H9 (cell line): ENCODE data around the gene HES1. TPM values are rescaled to one million over a fixed set of nuclear protein-coding genes. Genes with fewer than 3 reads are reported as not detected.

Experiments used
- DNase-seq: peaks from one replicate; pipeline ENCODE4 v3.0.0-alpha.2; 2017
- H2AFZ ChIP-seq: one replicate; pipeline ENCODE4 v1.6.1; 2013; ENCODE audit warnings: mild to moderate bottlenecking, low read length, control low read depth, moderate library complexity
- H2AK5ac ChIP-seq: 2 replicates; pipeline ENCODE4 v1.6.1; 2013; ENCODE audit warnings: low read length, control low read depth, mixed read lengths; ENCODE audit not compliant: insufficient read length
- H2BK120ac ChIP-seq: one replicate; pipeline ENCODE4 v1.6.1; 2013; ENCODE audit warnings: low read depth, mild to moderate bottlenecking, low read length, control low read depth, inconsistent platforms; ENCODE audit not compliant: poor library complexity, severe bottlenecking
- H2BK12ac ChIP-seq: 2 replicates; pipeline ENCODE4 v1.6.1; 2013; ENCODE audit warnings: low read length, control low read depth, mixed read lengths, low read depth; ENCODE audit not compliant: insufficient read length
- H2BK15ac ChIP-seq: 2 replicates; pipeline ENCODE4 v1.6.1; 2013; ENCODE audit warnings: low read depth, low read length, control low read depth
- H2BK20ac ChIP-seq: one replicate; pipeline ENCODE4 v1.6.1; 2013; ENCODE audit warnings: low read depth, mild to moderate bottlenecking, low read length, control low read depth, inconsistent platforms; ENCODE audit not compliant: poor library complexity, severe bottlenecking
- H2BK5ac ChIP-seq: 2 replicates; pipeline ENCODE4 v1.6.1; 2013; ENCODE audit warnings: low read length, control low read depth, mixed read lengths; ENCODE audit not compliant: insufficient read length
- H3K14ac ChIP-seq: 2 replicates; pipeline ENCODE4 v1.6.1; 2013; ENCODE audit warnings: low read length, control low read depth; ENCODE audit not compliant: insufficient read depth
- H3K18ac ChIP-seq: 2 replicates; pipeline ENCODE4 v1.6.1; 2013; ENCODE audit warnings: low read depth, mild to moderate bottlenecking, mixed read lengths, low read length, control low read depth; ENCODE audit not compliant: insufficient read length
- H3K23ac ChIP-seq: 2 replicates; pipeline ENCODE4 v1.6.1; 2013; ENCODE audit warnings: low read length, control low read depth, mixed read lengths, low read depth; ENCODE audit not compliant: insufficient read length
- H3K23me2 ChIP-seq: 2 replicates; pipeline ENCODE4 v1.6.1; 2013; ENCODE audit warnings: low read depth, mild to moderate bottlenecking, mixed read lengths, low read length, control low read depth; ENCODE audit not compliant: insufficient read length, poor library complexity, severe bottlenecking
- H3K27ac ChIP-seq: 2 replicates; pipeline ENCODE4 v1.5.1; 2013; ENCODE audit warnings: low read length, control low read depth, mixed read lengths, low read depth; ENCODE audit not compliant: insufficient read length
- H3K27me3 ChIP-seq: 2 replicates; pipeline ENCODE4 v1.6.1; 2013; ENCODE audit warnings: low read length, control low read depth, inconsistent platforms; ENCODE audit not compliant: insufficient read depth
- H3K4ac ChIP-seq: 2 replicates; pipeline ENCODE4 v1.6.1; 2013; ENCODE audit warnings: low read depth, mild to moderate bottlenecking, control low read depth, inconsistent platforms, low read length, moderate library complexity
- H3K4me1 ChIP-seq: 2 replicates; pipeline ENCODE4 v1.6.1; 2013; ENCODE audit warnings: low read length, control low read depth, inconsistent platforms; ENCODE audit not compliant: insufficient read depth
- H3K4me2 ChIP-seq: 2 replicates; pipeline ENCODE4 v1.6.1; 2013; ENCODE audit warnings: low read length, control low read depth, mixed read lengths; ENCODE audit not compliant: insufficient read length, insufficient read depth
- H3K56ac ChIP-seq: 2 replicates; pipeline ENCODE4 v1.6.1; 2013; ENCODE audit warnings: low read depth, mild to moderate bottlenecking, mixed read lengths, low read length, control low read depth; ENCODE audit not compliant: insufficient read length
- H3K79me1 ChIP-seq: 2 replicates; pipeline ENCODE4 v1.6.1; 2013; ENCODE audit warnings: low read depth, mild to moderate bottlenecking, moderate library complexity, low read length, control low read depth, inconsistent platforms; ENCODE audit not compliant: insufficient read depth, poor library complexity, severe bottlenecking
- H3K79me2 ChIP-seq: 2 replicates; pipeline ENCODE4 v1.6.1; 2013; ENCODE audit warnings: low read length, control low read depth, inconsistent platforms; ENCODE audit not compliant: insufficient read depth
- H3K9ac ChIP-seq: 2 replicates; pipeline ENCODE4 v1.6.1; 2013; ENCODE audit warnings: low read length, control low read depth, mixed read lengths; ENCODE audit not compliant: insufficient read length; ENCODE audit errors: extremely low read depth
- H3K9me3 ChIP-seq: one replicate; pipeline ENCODE4 v1.6.1; 2013; ENCODE audit warnings: low read depth, low read length, inconsistent platforms; ENCODE audit not compliant: control insufficient read depth
- H3T11ph ChIP-seq: one replicate; pipeline ENCODE4 v1.6.1; 2013; ENCODE audit warnings: mild to moderate bottlenecking, low read length, control low read depth, inconsistent platforms
- H4K20me1 ChIP-seq: one replicate; pipeline ENCODE4 v1.6.1; 2013; ENCODE audit not compliant: control insufficient read depth, insufficient read length, insufficient read depth
- H4K5ac ChIP-seq: 2 replicates; pipeline ENCODE4 v1.6.1; 2013; ENCODE audit warnings: low read depth, mild to moderate bottlenecking, mixed read lengths, low read length, control low read depth; ENCODE audit not compliant: insufficient read length
- H4K8ac ChIP-seq: replicated peaks from 2 replicates; pipeline ENCODE4 v1.6.1; 2013; ENCODE audit warnings: low read length, control low read depth, mixed read lengths, low read depth; ENCODE audit not compliant: insufficient read length
- H4K91ac ChIP-seq: 2 replicates; pipeline ENCODE4 v1.6.1; 2013; ENCODE audit warnings: low read depth, mild to moderate bottlenecking, moderate library complexity, mixed read lengths, low read length, control low read depth; ENCODE audit not compliant: insufficient read length
- H3K27ac Mint-ChIP-seq, 3 experiments: 2 replicates in 2 of 3; 3 replicates in 1 of 3; pipeline ENCODE4 v1.8.0; 2020 to 2021; ENCODE audit warnings: mixed read lengths in 3 of 3, mild to moderate bottlenecking in 1 of 3, moderate library complexity in 1 of 3
- H3K27me3 Mint-ChIP-seq: 2 replicates; pipeline ENCODE4 v1.8.0; 2021; ENCODE audit warnings: low read depth, mild to moderate bottlenecking, moderate library complexity, mixed read lengths
- H3K36me3 Mint-ChIP-seq, 3 experiments: 2 replicates in 2 of 3; 3 replicates in 1 of 3; pipeline ENCODE4 v1.8.0; 2020 to 2021; ENCODE audit warnings: low read depth in 3 of 3, mixed read lengths in 3 of 3; ENCODE audit not compliant: insufficient read depth in 1 of 3
- H3K4me1 Mint-ChIP-seq, 2 experiments: 2 replicates each; pipeline ENCODE4 v1.8.0; 2020; ENCODE audit warnings: mixed read lengths in 2 of 2
- H3K4me3 Mint-ChIP-seq, 2 experiments: 2 replicates in 1 of 2; 3 replicates in 1 of 2; pipeline ENCODE4 v1.8.0; 2020 to 2021; ENCODE audit warnings: mild to moderate bottlenecking in 2 of 2, mixed read lengths in 2 of 2, moderate library complexity in 1 of 2
- H3K9me3 Mint-ChIP-seq, 2 experiments: 2 replicates in 1 of 2; 3 replicates in 1 of 2; pipeline ENCODE4 v1.8.0; 2020; ENCODE audit warnings: mild to moderate bottlenecking in 2 of 2, mixed read lengths in 2 of 2, moderate library complexity in 1 of 2
- CTCF ChIP-seq: fragments of 200-600 bp; sonication (generic); conservative IDR thresholded peaks from 3 replicates; pipeline ENCODE4 v1.8.0; 2021; ENCODE audit warnings: antibody characterized with exemption, mild to moderate bottlenecking
- WGBS: extraction: QIAGEN DNeasy Blood & Tissue Kit; methylation state at CpG from one replicate; pipeline ENCODE4 v1.1.7; 2013; ENCODE audit warnings: missing lambda C conversion rate, low lambda C conversion rate, mixed read lengths; ENCODE audit not compliant: insufficient read length; ENCODE audit errors: extremely low coverage; 5-methylcytosine and 5-hydroxymethylcytosine counted together
- total RNA-seq: library from RNA; stranded (reverse); gene quantifications from 2 replicates; pipeline ENCODE4 v1.2.1, GENCODE V29; 2021

Gene HES1
- total RNA-seq, 1 experiment from 2014 or later, result 23.2 TPM

GRCh38 chr3:194098081-194098842 lies 37.7 kb upstream of the HES1 start:
- Mint-ChIP-seq H3K4me3 (no peak overlapping the region), H3K36me3 (no peaks in the 10 kb centered on the region), H3K27ac (no peak overlapping the region), H3K4me1 (peaks cover 21 to 22% of the 10 kb centered on the region in 2 experiments), H3K9me3 (no peaks in the 10 kb centered on the region), H3K27me3 (peaks cover 37% of the 10 kb centered on the region)
- Histone ChIP-seq H2BK5ac (no peak overlapping the region), H2BK15ac (no peak overlapping the region), H3K23ac (no peak overlapping the region), H4K5ac (no peak overlapping the region), H3K9me3 (no peaks in the 10 kb centered on the region), H3K79me2 (no peaks in the 10 kb centered on the region), H3K4me1 (no peaks in the 10 kb centered on the region), H2AFZ (no peak overlapping the region), H2BK12ac (no peak overlapping the region), H3K4me2 (no peak overlapping the region), H3K56ac (no peak overlapping the region), H3K9ac (no peak overlapping the region), H3K27ac (no peak overlapping the region), H3K18ac (no peak overlapping the region), H2BK20ac (no peak overlapping the region), H2BK120ac (no peak overlapping the region), H3K23me2 (no peaks in the 10 kb centered on the region), H4K20me1 (no peaks in the 10 kb centered on the region), H2AK5ac (no peak overlapping the region), H4K91ac (no peak overlapping the region), H3K4ac (no peak overlapping the region), H3T11ph (no peak overlapping the region), H3K27me3 (no peaks in the 10 kb centered on the region), H3K79me1 (no peaks in the 10 kb centered on the region), H3K14ac (no peak overlapping the region), H4K8ac (no peak overlapping the region)
- TF ChIP-seq CTCF, result no peak
- no CpG with 5 or more reads among the region's 10 CpGs for WGBS
- no peak for DNase-seq
